ENCODE results near the gene NTM. TPM values are rescaled to one million over a fixed set of nuclear protein-coding genes. Genes with fewer than 3 reads are reported as not detected.
A peak's percentile ranks its signal among the peaks of the same experiment; 100 is the strongest.

The NTM gene
- total and polyA plus RNA-seq, 2 experiments from 2014 or later = 25.9 to 49.0 TPM

DNA sequence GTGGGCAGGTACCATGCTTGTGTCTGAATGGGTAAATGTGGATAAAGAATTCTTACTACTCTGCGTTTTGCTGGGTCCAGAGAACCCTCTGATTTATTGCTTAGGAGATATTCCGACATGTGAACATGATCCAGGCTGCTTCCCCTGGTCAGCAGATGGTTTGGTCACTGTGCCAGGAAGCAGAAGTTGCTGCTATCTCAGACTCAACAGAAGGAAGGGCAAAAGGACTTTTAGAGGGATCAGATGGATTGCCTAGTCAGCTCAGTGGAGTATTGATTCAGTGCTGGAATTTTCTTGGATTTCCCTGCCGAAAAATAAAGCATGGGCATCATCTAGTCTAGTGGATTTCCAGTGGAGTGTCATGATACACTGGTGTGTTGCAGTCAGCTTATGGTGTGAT is 440.1 kb downstream of the NTM start:
- Histone ChIP-seq H3K4me2 (ENCODE audit: unreplicated experiment) (no peak overlapping the region), H3F3A (ENCODE audit: insufficient read depth) (no peaks in the 10 kb centered on the region), H3K27me3 (replicated peaks; ENCODE audit: insufficient read depth) (peaks cover 27% of the 10 kb centered on the region), H3K4me3 (no peak overlapping the region), H3K36me3 (ENCODE audit: low read depth) (no peaks in the 10 kb centered on the region), H3K9me3 (ENCODE audit: low read depth) (no peaks in the 10 kb centered on the region), H3K9ac (no peak overlapping the region), H3K27ac (no peak overlapping the region), H3K9me2 (ENCODE audit: insufficient read depth) (no peaks in the 10 kb centered on the region), H2AFZ (no peak overlapping the region), H3K79me2 (ENCODE audit: insufficient read depth) (no peaks in the 10 kb centered on the region), H3K4me1 (ENCODE audit: insufficient read depth) (no peaks in the 10 kb centered on the region), H4K20me1 (ENCODE audit: insufficient read depth) (no peaks in the 10 kb centered on the region)
- WGBS, 2 experiments (ENCODE audit: low coverage in 1 of 2, low lambda C conversion rate in 2 of 2, missing lambda C conversion rate in 2 of 2) = 1 to 11% methylated on average over 3 of the region's 3 CpGs
- DNase-seq = no peak
- in situ Hi-C loops (cut with MboI) = no loop called here
- TF ChIP-seq EZH2phosphoT487 (IDR thresholded peaks at IDR 0.05; ENCODE audit: insufficient read depth, low read depth) = no peak
- no peak for TF ChIP-seq EZH2 (IDR thresholded peaks at IDR 0.05; ENCODE audit: insufficient read depth, poor library complexity, severe bottlenecking)

DNA sequence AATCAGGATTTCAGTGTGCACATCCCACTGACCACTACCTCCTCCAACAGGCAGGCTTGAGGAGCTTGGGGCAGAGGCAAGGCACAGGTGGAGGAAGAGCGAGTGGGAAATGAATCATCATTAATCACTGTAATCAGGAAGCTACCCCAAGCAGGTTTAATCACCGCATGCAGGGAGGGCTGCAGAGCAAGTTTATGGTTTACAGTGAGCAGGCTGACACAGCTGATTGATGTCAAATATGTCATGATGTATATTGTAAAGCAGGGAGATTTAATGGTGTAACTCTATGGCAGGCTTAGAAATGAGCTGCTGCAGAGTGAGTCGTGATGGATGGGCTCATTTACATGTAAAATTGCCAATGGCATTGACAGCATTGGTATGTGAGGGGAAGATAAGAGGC is 441.0 kb downstream of the NTM start:
- in situ Hi-C loops (cut with MboI) = no loop called here
- no peaks in the 10 kb centered on the region for H3K36me3 ChIP-seq (ENCODE audit: low read depth)
- no peak overlapping the region for H3K4me3 ChIP-seq
- no peak overlapping the region for H2AFZ ChIP-seq
- no peaks in the 10 kb centered on the region for H3F3A ChIP-seq (ENCODE audit: insufficient read depth)
- TF ChIP-seq EZH2phosphoT487 (IDR thresholded peaks at IDR 0.05; ENCODE audit: insufficient read depth, low read depth) (no peak), EZH2 (IDR thresholded peaks at IDR 0.05; ENCODE audit: insufficient read depth, poor library complexity, severe bottlenecking) (no peak)
- no peaks in the 10 kb centered on the region for H3K79me2 ChIP-seq (ENCODE audit: insufficient read depth)
- H3K27ac ChIP-seq = no peak overlapping the region
- WGBS, 2 experiments (ENCODE audit: low coverage in 1 of 2, low lambda C conversion rate in 2 of 2, missing lambda C conversion rate in 2 of 2) = 27 to 45% methylated on average over 3 of the region's 3 CpGs
- H3K9ac ChIP-seq = no peak overlapping the region
- peaks cover 27% of the 10 kb centered on the region for H3K27me3 ChIP-seq (replicated peaks; ENCODE audit: insufficient read depth)
- no peak for DNase-seq
- no peaks in the 10 kb centered on the region for H3K4me1 ChIP-seq (ENCODE audit: insufficient read depth)
- no peaks in the 10 kb centered on the region for H3K9me3 ChIP-seq (ENCODE audit: low read depth)
- no peaks in the 10 kb centered on the region for H3K9me2 ChIP-seq (ENCODE audit: insufficient read depth)
- no peak overlapping the region for H3K4me2 ChIP-seq (ENCODE audit: unreplicated experiment)
- H4K20me1 ChIP-seq (ENCODE audit: insufficient read depth) = no peaks in the 10 kb centered on the region

GRCh38 chr11:131814108-131814507 is 443.7 kb downstream of the NTM start:
- H3K27ac ChIP-seq = no peak overlapping the region
- in situ Hi-C loops (cut with MboI) = no loop called here
- no peak overlapping the region for H3K4me3 ChIP-seq
- no peaks in the 10 kb centered on the region for H3K9me3 ChIP-seq (ENCODE audit: low read depth)
- H3K36me3 ChIP-seq (ENCODE audit: low read depth) = no peaks in the 10 kb centered on the region
- no peaks in the 10 kb centered on the region for H3F3A ChIP-seq (ENCODE audit: insufficient read depth)
- H4K20me1 ChIP-seq (ENCODE audit: insufficient read depth) = no peaks in the 10 kb centered on the region
- H3K9me2 ChIP-seq (ENCODE audit: insufficient read depth) = no peaks in the 10 kb centered on the region
- no peak for DNase-seq
- no peak overlapping the region for H3K9ac ChIP-seq
- H3K4me1 ChIP-seq (ENCODE audit: insufficient read depth) = no peaks in the 10 kb centered on the region
- no peak overlapping the region for H3K4me2 ChIP-seq (ENCODE audit: unreplicated experiment)
- H2AFZ ChIP-seq = no peak overlapping the region
- no peak for TF ChIP-seq EZH2 (IDR thresholded peaks at IDR 0.05; ENCODE audit: insufficient read depth, poor library complexity, severe bottlenecking)
- no peak for TF ChIP-seq EZH2phosphoT487 (IDR thresholded peaks at IDR 0.05; ENCODE audit: insufficient read depth, low read depth)
- H3K27me3 ChIP-seq (replicated peaks; ENCODE audit: insufficient read depth) = peaks cover 21% of the 10 kb centered on the region
- 31 to 46% methylated on average over 4 of the region's 4 CpGs for WGBS, 2 experiments (ENCODE audit: low coverage in 1 of 2, low lambda C conversion rate in 2 of 2, missing lambda C conversion rate in 2 of 2)
- no peaks in the 10 kb centered on the region for H3K79me2 ChIP-seq (ENCODE audit: insufficient read depth)

DNA sequence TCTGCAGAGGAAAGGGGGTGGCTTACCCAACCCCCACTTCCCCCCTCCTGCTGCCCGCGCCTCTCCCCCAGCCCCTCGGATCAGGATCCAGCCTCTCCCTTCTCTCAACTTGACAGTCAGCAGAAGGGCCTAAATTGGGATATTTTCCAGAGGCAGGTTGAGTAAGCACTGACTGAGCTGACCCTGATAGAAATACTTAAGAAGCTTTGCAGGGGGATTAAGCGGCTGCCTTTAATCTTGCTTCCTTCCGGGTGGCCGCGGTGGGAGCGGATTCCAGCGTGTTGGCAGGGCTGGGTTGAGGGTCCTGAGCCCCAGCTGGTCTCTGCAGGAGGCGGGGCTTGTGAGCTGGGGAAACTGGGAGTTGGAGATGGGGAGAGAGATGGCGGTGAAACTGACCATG is 445.2 kb downstream of the NTM start:
- no peak overlapping the region for H3K9ac ChIP-seq
- no peaks in the 10 kb centered on the region for H3K36me3 ChIP-seq (ENCODE audit: low read depth)
- H3K4me2 ChIP-seq (ENCODE audit: unreplicated experiment) = no peak overlapping the region
- in situ Hi-C loops (cut with MboI) = no loop called here
- no peaks in the 10 kb centered on the region for H3F3A ChIP-seq (ENCODE audit: insufficient read depth)
- H3K27ac ChIP-seq = no peak overlapping the region
- H3K4me3 ChIP-seq = no peak overlapping the region
- no peak overlapping the region for H2AFZ ChIP-seq
- no peak for TF ChIP-seq EZH2phosphoT487 (IDR thresholded peaks at IDR 0.05; ENCODE audit: insufficient read depth, low read depth)
- TF ChIP-seq EZH2 (IDR thresholded peaks at IDR 0.05; ENCODE audit: insufficient read depth, poor library complexity, severe bottlenecking) = no peak
- DNase-seq = no peak
- no peaks in the 10 kb centered on the region for H3K79me2 ChIP-seq (ENCODE audit: insufficient read depth)
- no peaks in the 10 kb centered on the region for H3K4me1 ChIP-seq (ENCODE audit: insufficient read depth)
- 23 to 39% methylated on average over 11 of the region's 11 CpGs for whole genome bisulfite sequencing, 2 experiments (ENCODE audit: low coverage in 1 of 2, low lambda C conversion rate in 2 of 2, missing lambda C conversion rate in 2 of 2)
- H3K9me2 ChIP-seq (ENCODE audit: insufficient read depth) = no peaks in the 10 kb centered on the region
- peaks cover 16% of the 10 kb centered on the region; the same call in 1 of the 2 replicates for H3K27me3 ChIP-seq (replicated peaks; ENCODE audit: insufficient read depth)
- no peaks in the 10 kb centered on the region for H4K20me1 ChIP-seq (ENCODE audit: insufficient read depth)
- H3K9me3 ChIP-seq (ENCODE audit: low read depth) = no peaks in the 10 kb centered on the region

GRCh38 chr11:131816051-131816450 is 445.6 kb downstream of the NTM start:
- Histone ChIP-seq H3K79me2 (ENCODE audit: insufficient read depth) (no peaks in the 10 kb centered on the region), H3K9me2 (ENCODE audit: insufficient read depth) (no peaks in the 10 kb centered on the region), H3F3A (ENCODE audit: insufficient read depth) (no peaks in the 10 kb centered on the region), H3K4me1 (ENCODE audit: insufficient read depth) (no peaks in the 10 kb centered on the region), H3K27ac (no peak overlapping the region), H2AFZ (no peak overlapping the region), H3K9me3 (ENCODE audit: low read depth) (no peaks in the 10 kb centered on the region), H3K4me3 (no peak overlapping the region), H3K36me3 (ENCODE audit: low read depth) (no peaks in the 10 kb centered on the region), H3K9ac (no peak overlapping the region), H4K20me1 (ENCODE audit: insufficient read depth) (no peaks in the 10 kb centered on the region), H3K4me2 (ENCODE audit: unreplicated experiment) (no peak overlapping the region), H3K27me3 (replicated peaks; ENCODE audit: insufficient read depth) (peaks cover 15% of the 10 kb centered on the region; the same call in 1 of the 2 replicates)
- peak; percentile 44 for DNase-seq
- TF ChIP-seq EZH2phosphoT487 (IDR thresholded peaks at IDR 0.05; ENCODE audit: insufficient read depth, low read depth) = no peak
- no peak for TF ChIP-seq EZH2 (IDR thresholded peaks at IDR 0.05; ENCODE audit: insufficient read depth, poor library complexity, severe bottlenecking)
- WGBS, 2 experiments (ENCODE audit: low coverage in 1 of 2, low lambda C conversion rate in 2 of 2, missing lambda C conversion rate in 2 of 2) = 50 to 54% methylated on average over 5 of the region's 5 CpGs
- in situ Hi-C loops (cut with MboI) = no loop called here

All from GM23248 (cell line).